HL-60 (cell line): ENCODE results near the gene DOCK1.

Experiments
- DNase-seq, 2 experiments: peaks; one replicate each; pipeline ENCODE4 v3.0.0-alpha.2; 2010 to 2020; ENCODE audit warnings: low read depth in 1 of 2, low spot score in 1 of 2
- H3K27ac ChIP-seq: fragments of 250-450 bp; sonication (Bioruptor Pico); replicated peaks from 2 replicates; pipeline ENCODE4 v1.5.1; 2020; ENCODE audit warnings: mild to moderate bottlenecking, moderate library complexity
- H3K27me3 ChIP-seq: fragments of 250-450 bp; sonication (Bioruptor Pico); 2 replicates; pipeline ENCODE4 v1.5.1; 2021; ENCODE audit warnings: mild to moderate bottlenecking, moderate library complexity; ENCODE audit not compliant: insufficient read depth, poor library complexity, severe bottlenecking
- H3K4me3 ChIP-seq: replicated peaks from 2 replicates; pipeline ENCODE4 v1.5.1; 2011; ENCODE audit warnings: mild to moderate bottlenecking, control low read depth, low read length; ENCODE audit not compliant: insufficient read depth
- CTCF ChIP-seq: IDR thresholded peaks from one replicate; pipeline ENCODE4 v1.5.1; 2011; ENCODE audit warnings: low read length, control low read depth, inconsistent platforms; ENCODE audit not compliant: insufficient read depth
- GABPA ChIP-seq: IDR thresholded peaks from 2 replicates; pipeline ENCODE4 v1.6.1; 2012; ENCODE audit warnings: low read depth
- POLR2AphosphoS5 ChIP-seq: IDR thresholded peaks from 2 replicates; pipeline ENCODE4 v1.6.1; 2012; ENCODE audit warnings: low read depth
- REST ChIP-seq: IDR thresholded peaks from 2 replicates; pipeline ENCODE4 v1.6.1; 2012; ENCODE audit warnings: low read depth; ENCODE audit not compliant: insufficient replicate concordance
- SPI1 ChIP-seq: IDR thresholded peaks from 2 replicates; pipeline ENCODE4 v1.6.1; 2012; ENCODE audit warnings: low read depth, mild to moderate bottlenecking, borderline replicate concordance

DOCK1 gene

GRCh38 chr10:126955396-126955795, 50.2 kb downstream of the DOCK1 start:
- no peak for DNase-seq
- Histone ChIP-seq H3K27me3 (no peaks in the 10 kb centered on the region), H3K4me3 (no peak overlapping the region), H3K27ac (no peak overlapping the region)
- TF ChIP-seq REST (no peak), SPI1 (no peak), CTCF (no peak), POLR2AphosphoS5 (no peak), GABPA (no peak)

GRCh38 chr10:126955934-126956711, 50.9 kb downstream of the DOCK1 start:
- Histone ChIP-seq H3K27ac (no peak overlapping the region), H3K27me3 (no peaks in the 10 kb centered on the region), H3K4me3 (no peak overlapping the region)
- DNase-seq: no peak
- TF ChIP-seq SPI1: no peak
- no peak for TF ChIP-seq GABPA
- TF ChIP-seq CTCF: no peak
- TF ChIP-seq REST: no peak
- no peak for TF ChIP-seq POLR2AphosphoS5

GRCh38 chr10:126956712-126957108, 51.5 kb downstream of the DOCK1 start:
- Histone ChIP-seq H3K27me3 (no peaks in the 10 kb centered on the region), H3K4me3 (no peak overlapping the region), H3K27ac (no peak overlapping the region)
- no peak for DNase-seq
- no peak for TF ChIP-seq POLR2AphosphoS5
- no peak for TF ChIP-seq GABPA
- no peak for TF ChIP-seq CTCF
- TF ChIP-seq REST: no peak
